HL-60 (cell line): ENCODE measurements around the gene RGS6.

Experiments used
- DNase-seq, 2 experiments: peaks; one replicate each; pipeline ENCODE4 v3.0.0-alpha.2; 2010 to 2020; ENCODE audit warnings: low read depth in 1 of 2, low spot score in 1 of 2
- H3K27ac ChIP-seq: fragments of 250-450 bp; sonication (Bioruptor Pico); replicated peaks from 2 replicates; pipeline ENCODE4 v1.5.1; 2020; ENCODE audit warnings: mild to moderate bottlenecking, moderate library complexity
- H3K27me3 ChIP-seq: fragments of 250-450 bp; sonication (Bioruptor Pico); 2 replicates; pipeline ENCODE4 v1.5.1; 2021; ENCODE audit warnings: mild to moderate bottlenecking, moderate library complexity; ENCODE audit not compliant: insufficient read depth, poor library complexity, severe bottlenecking
- H3K4me3 ChIP-seq: replicated peaks from 2 replicates; pipeline ENCODE4 v1.5.1; 2011; ENCODE audit warnings: mild to moderate bottlenecking, control low read depth, low read length; ENCODE audit not compliant: insufficient read depth
- GABPA ChIP-seq: IDR thresholded peaks from 2 replicates; pipeline ENCODE4 v1.6.1; 2012; ENCODE audit warnings: low read depth
- POLR2AphosphoS5 ChIP-seq: IDR thresholded peaks from 2 replicates; pipeline ENCODE4 v1.6.1; 2012; ENCODE audit warnings: low read depth
- SPI1 ChIP-seq: IDR thresholded peaks from 2 replicates; pipeline ENCODE4 v1.6.1; 2012; ENCODE audit warnings: low read depth, mild to moderate bottlenecking, borderline replicate concordance
- TF ChIP-seq, protein P1 (sequence below): IDR thresholded peaks from one replicate; pipeline ENCODE4 v1.5.1; 2011; ENCODE audit warnings: low read length, control low read depth, inconsistent platforms; ENCODE audit not compliant: insufficient read depth
- TF ChIP-seq, protein P2 (sequence below): IDR thresholded peaks from 2 replicates; pipeline ENCODE4 v1.6.1; 2012; ENCODE audit warnings: low read depth; ENCODE audit not compliant: insufficient replicate concordance

RGS6 gene

DNA sequence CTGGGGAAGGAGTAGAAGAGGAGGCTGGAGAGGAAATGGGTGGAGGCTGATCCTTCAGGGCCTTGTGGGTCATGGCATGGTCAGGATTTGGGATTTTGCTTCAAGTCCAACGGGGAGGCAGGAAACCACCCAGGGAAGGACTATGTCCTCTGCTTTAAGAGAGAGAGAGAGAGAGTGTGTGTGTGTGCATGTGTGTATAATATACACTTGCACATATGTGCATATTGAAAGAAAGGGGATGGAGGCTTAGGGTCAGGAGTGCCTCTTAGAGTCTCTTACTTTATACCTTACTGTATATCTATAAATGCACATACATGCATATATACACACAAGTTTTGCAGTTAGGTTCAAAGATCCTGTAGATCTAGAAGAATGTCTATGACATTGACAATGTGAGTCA, 94.8 kb downstream of the RGS6 start:
- TF ChIP-seq, protein P1, sequence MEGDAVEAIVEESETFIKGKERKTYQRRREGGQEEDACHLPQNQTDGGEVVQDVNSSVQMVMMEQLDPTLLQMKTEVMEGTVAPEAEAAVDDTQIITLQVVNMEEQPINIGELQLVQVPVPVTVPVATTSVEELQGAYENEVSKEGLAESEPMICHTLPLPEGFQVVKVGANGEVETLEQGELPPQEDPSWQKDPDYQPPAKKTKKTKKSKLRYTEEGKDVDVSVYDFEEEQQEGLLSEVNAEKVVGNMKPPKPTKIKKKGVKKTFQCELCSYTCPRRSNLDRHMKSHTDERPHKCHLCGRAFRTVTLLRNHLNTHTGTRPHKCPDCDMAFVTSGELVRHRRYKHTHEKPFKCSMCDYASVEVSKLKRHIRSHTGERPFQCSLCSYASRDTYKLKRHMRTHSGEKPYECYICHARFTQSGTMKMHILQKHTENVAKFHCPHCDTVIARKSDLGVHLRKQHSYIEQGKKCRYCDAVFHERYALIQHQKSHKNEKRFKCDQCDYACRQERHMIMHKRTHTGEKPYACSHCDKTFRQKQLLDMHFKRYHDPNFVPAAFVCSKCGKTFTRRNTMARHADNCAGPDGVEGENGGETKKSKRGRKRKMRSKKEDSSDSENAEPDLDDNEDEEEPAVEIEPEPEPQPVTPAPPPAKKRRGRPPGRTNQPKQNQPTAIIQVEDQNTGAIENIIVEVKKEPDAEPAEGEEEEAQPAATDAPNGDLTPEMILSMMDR: no peak
- no peak for TF ChIP-seq GABPA
- TF ChIP-seq, protein P2, sequence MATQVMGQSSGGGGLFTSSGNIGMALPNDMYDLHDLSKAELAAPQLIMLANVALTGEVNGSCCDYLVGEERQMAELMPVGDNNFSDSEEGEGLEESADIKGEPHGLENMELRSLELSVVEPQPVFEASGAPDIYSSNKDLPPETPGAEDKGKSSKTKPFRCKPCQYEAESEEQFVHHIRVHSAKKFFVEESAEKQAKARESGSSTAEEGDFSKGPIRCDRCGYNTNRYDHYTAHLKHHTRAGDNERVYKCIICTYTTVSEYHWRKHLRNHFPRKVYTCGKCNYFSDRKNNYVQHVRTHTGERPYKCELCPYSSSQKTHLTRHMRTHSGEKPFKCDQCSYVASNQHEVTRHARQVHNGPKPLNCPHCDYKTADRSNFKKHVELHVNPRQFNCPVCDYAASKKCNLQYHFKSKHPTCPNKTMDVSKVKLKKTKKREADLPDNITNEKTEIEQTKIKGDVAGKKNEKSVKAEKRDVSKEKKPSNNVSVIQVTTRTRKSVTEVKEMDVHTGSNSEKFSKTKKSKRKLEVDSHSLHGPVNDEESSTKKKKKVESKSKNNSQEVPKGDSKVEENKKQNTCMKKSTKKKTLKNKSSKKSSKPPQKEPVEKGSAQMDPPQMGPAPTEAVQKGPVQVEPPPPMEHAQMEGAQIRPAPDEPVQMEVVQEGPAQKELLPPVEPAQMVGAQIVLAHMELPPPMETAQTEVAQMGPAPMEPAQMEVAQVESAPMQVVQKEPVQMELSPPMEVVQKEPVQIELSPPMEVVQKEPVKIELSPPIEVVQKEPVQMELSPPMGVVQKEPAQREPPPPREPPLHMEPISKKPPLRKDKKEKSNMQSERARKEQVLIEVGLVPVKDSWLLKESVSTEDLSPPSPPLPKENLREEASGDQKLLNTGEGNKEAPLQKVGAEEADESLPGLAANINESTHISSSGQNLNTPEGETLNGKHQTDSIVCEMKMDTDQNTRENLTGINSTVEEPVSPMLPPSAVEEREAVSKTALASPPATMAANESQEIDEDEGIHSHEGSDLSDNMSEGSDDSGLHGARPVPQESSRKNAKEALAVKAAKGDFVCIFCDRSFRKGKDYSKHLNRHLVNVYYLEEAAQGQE: no peak
- TF ChIP-seq SPI1: no peak
- Histone ChIP-seq H3K4me3 (no peak overlapping the region), H3K27me3 (no peaks in the 10 kb centered on the region), H3K27ac (no peak overlapping the region)
- no peak for DNase-seq

DNA sequence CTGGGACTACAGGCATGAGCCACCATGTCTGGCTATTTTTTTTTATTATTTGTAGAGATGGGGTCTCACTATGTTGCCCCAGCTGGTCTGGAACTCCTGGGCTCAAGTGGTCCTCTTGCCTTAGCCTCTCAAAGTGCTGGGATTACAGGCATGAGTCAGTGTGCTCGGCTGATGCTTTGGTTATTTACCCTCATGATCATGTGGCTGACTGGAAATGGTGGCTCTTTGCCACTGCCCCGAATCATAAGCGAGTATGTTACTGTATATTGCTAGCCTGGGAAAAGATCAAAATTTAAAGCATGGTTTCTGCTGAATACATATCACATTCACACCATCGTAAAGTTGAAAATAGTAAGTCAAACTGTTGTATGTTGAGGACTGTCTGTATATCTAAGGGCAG, 101.1 kb downstream of the RGS6 start:
- Histone ChIP-seq H3K27ac (no peak overlapping the region), H3K27me3 (no peaks in the 10 kb centered on the region), H3K4me3 (no peak overlapping the region)
- TF ChIP-seq SPI1 (no peak), GABPA (no peak), POLR2AphosphoS5 (no peak)
- TF ChIP-seq, protein P2: no peak
- TF ChIP-seq, protein P1: no peak
- no peak for DNase-seq

DNA sequence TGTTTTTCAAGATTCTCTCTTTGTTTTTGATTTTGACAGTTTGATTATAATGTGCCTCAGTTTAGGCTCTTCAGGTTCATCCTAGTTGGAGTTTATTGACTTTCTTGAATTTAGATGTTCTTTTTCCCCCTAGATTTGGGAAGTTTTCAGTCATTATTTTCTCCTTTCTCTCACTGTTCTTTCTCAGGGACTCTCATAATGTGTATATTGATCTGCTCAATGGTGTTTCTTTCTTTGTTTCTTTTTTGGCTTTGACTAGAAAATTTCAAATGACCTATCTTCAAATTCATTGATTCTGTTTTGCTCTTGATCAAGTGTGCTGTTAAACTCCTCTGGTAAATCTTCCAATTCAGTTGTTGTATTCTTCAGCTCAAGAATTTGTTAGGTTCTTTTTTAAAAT, 108.3 kb downstream of the RGS6 start:
- Histone ChIP-seq H3K4me3 (no peak overlapping the region), H3K27ac (no peak overlapping the region), H3K27me3 (no peaks in the 10 kb centered on the region)
- TF ChIP-seq, protein P1: no peak
- no peak for TF ChIP-seq GABPA
- no peak for TF ChIP-seq SPI1
- no peak for TF ChIP-seq POLR2AphosphoS5
- TF ChIP-seq, protein P2: no peak
- no peak for DNase-seq
